SW 1271 (cell line): ENCODE results near the gene PDP2.
"Not testable (repeated sequence)": the region's sequence is repeated elsewhere in the genome, so short reads cannot be mapped to it uniquely, and the experiment has no call there.

ENCODE experiments used
- DNase-seq, 2 experiments: peaks; one replicate each; lab custom pipeline; 2025; lab: John Stamatoyannopoulos, UW

PDP2 gene

GRCh38 chr16:66886321-66886720 is 6.0 kb downstream of the PDP2 start:
- DNase-seq: no peak

GRCh38 chr16:66886914-66887313 is 6.6 kb downstream of the PDP2 start:
- no peak for DNase-seq

- DNase-seq: no peak
These were observed 8.6 kb downstream of the PDP2 start for GRCh38 chr16:66888647-66889615.

- no peak for DNase-seq
These were observed 9.3 kb downstream of the PDP2 start for GRCh38 chr16:66889622-66890021.

GRCh38 chr16:66890799-66891198 is 10.5 kb downstream of the PDP2 start:
- no peak for DNase-seq

GRCh38 chr16:66891360-66891759 is 11.0 kb downstream of the PDP2 start:
- DNase-seq: no peak

- no peak for DNase-seq
These were observed 11.5 kb downstream of the PDP2 start for GRCh38 chr16:66891797-66892196.

- no peak for DNase-seq
These were observed 13.7 kb downstream of the PDP2 start for GRCh38 chr16:66894055-66894454.

GRCh38 chr16:66894948-66895688 is 14.8 kb downstream of the PDP2 start:
- DNase-seq: peak in 1 of 2 experiments; percentile 57

GRCh38 chr16:66895689-66895979 is 15.3 kb downstream of the PDP2 start:
- no peak for DNase-seq

- no peak for DNase-seq
These were observed 15.7 kb downstream of the PDP2 start for GRCh38 chr16:66895999-66896398.

GRCh38 chr16:66896682-66897081 is 16.4 kb downstream of the PDP2 start:
- not testable (repeated sequence) for DNase-seq

GRCh38 chr16:66898207-66898606 is 17.9 kb downstream of the PDP2 start:
- no peak for DNase-seq

GRCh38 chr16:66898933-66899309 is 18.6 kb downstream of the PDP2 start:
- no peak for DNase-seq

- DNase-seq: no peak
These were observed 19.1 kb downstream of the PDP2 start for GRCh38 chr16:66899310-66899944.

GRCh38 chr16:66899945-66900710 is 19.8 kb downstream of the PDP2 start:
- DNase-seq: peak in 1 of 2 experiments; percentile 10

- DNase-seq: no peak
These were observed 20.6 kb downstream of the PDP2 start for GRCh38 chr16:66900721-66901441.

GRCh38 chr16:66901626-66902025 is 21.3 kb downstream of the PDP2 start:
- no peak for DNase-seq

GRCh38 chr16:66902648-66903543 is 22.6 kb downstream of the PDP2 start:
- DNase-seq: no peak
